ENCODE data around the gene SUCLA2.
A peak's percentile ranks its signal among the peaks of the same experiment; 100 is the strongest.
"Not testable (repeated sequence)": the region's sequence is repeated elsewhere in the genome, so short reads cannot be mapped to it uniquely, and the experiment has no call there.

The SUCLA2 gene

DNA sequence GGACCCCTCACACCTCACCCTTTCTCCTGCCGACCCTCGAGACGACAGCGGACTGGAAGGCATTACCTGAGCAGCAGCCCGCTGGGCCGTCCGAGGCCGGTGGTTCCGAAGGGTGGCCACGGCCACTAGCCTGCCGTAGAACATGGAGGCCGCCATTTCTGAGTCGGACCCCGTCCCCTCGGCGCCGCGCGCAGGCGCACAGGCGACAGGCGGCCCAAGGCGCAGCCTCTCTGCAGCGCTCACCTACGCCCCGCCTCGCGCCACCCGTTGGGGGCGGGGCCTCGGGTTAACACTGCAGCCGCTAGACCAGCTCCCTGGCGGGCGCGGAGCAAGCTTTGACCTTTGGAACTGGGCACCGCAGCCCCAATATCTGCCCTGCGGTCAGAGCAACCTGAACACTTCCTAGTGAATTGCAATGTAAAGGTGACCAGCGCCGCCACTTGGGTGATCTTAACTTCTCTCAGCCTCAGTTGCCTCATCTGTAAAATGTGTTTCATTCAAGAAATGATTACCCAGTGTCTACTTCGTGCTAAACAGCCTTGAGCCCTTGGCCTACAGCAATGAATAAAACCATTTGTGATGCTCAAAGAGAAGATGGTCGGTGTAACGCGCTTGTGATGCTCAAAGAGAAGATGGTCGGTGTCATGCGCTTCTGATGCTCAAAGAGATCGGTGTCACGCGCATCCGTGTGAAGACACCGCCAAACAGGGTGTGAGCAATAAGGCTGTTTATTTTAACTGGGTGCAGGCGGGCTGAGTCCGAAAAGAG lies at the start of gene SUCLA2:
SUCLA2 (minus strand) TSS at position 160 of the 768 bp plus-strand sequence; CDS start at position 156, 4 bp downstream.
- peak; percentile 79 to 91 for DNase-seq (ENCODE audit: low read depth in 2 of 2)

- DNase-seq (ENCODE audit: low read depth in 2 of 2) = no peak
Observed at GRCh38 chr13:48050550-48050949, 49.5 kb upstream of the SUCLA2 start.

- DNase-seq (ENCODE audit: low read depth in 2 of 2) = no peak
Observed at GRCh38 chr13:48043789-48044503, 42.9 kb upstream of the SUCLA2 start.

DNA sequence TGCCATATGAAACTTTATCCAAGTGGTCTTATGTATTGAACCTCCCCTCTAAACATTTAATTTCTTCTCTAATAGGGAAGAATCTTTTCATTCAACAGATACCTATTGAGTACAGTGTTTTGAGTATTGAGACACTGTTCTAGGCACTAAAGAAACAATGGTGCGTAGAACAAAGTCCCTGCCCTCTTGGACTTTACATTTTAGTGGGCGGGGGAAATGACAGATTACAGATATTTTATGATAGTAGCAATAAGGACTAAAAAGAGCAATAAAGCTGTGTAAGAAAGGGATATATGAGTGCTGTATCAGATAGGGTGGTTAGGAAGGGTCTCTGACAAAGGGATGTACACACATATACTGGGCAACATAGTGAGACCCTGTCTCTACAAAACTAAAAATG lies 41.8 kb upstream of the SUCLA2 start:
- DNase-seq (ENCODE audit: low read depth in 2 of 2) = no peak

DNA sequence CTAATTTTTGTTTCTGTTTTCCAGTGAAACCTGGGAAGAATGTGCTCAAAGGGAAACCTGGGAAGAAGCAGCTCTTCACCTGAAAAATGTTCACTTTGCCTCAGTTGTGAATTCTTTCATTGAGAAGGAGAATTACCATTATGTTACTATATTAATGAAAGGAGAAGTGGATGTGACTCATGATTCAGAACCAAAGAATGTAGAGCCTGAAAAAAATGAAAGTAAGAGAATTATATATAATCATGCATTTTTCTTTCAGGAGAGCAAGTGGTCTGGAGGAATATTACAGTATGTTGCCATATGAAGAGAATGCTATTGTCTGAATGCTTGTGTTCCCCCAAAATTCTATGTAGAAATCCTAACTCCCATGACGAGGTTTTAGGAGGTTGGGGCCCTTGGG lies 39.8 kb upstream of the SUCLA2 start:
- no peak for DNase-seq (ENCODE audit: low read depth in 2 of 2)

DNA sequence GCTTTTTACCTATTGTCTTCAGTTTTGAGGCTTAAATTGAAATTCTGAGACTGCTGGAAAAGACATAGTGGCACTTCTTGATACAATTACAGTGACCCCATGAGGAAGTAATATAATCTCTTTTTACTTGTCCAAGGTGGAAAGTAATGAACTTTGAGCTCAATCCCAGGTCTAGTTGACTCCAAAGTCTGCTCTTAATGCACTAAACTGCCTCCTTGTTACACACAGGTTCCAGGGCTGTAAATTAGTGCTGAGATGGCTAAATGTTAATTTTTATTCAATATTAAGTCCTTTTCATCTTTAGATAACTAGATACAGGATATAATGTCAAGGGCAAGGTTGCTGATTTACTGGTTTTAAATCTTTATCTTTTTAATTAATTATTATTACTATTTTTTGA lies 39.0 kb upstream of the SUCLA2 start:
- DNase-seq (ENCODE audit: low read depth in 2 of 2) = no peak

DNA sequence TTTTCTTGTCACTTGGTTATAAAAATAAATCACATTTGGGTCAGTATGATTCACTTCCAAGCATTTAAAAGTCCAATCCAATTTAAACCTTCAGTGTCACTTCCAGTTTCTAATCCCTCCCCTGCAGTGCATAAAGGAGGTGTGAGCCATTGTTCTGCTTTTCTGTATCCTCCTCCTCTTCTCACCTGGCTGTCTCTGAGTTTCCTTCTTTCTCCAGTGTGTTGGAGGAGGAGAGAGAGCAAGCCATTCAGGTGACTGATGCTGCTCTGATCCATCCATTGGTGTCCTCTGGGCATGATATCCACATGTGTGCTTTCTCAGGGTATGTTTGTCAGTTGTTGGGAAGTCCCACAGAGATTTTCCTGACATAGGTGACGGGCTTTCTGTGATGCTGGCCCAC lies 37.7 kb upstream of the SUCLA2 start:
- DNase-seq (ENCODE audit: low read depth in 2 of 2) = no peak

DNA sequence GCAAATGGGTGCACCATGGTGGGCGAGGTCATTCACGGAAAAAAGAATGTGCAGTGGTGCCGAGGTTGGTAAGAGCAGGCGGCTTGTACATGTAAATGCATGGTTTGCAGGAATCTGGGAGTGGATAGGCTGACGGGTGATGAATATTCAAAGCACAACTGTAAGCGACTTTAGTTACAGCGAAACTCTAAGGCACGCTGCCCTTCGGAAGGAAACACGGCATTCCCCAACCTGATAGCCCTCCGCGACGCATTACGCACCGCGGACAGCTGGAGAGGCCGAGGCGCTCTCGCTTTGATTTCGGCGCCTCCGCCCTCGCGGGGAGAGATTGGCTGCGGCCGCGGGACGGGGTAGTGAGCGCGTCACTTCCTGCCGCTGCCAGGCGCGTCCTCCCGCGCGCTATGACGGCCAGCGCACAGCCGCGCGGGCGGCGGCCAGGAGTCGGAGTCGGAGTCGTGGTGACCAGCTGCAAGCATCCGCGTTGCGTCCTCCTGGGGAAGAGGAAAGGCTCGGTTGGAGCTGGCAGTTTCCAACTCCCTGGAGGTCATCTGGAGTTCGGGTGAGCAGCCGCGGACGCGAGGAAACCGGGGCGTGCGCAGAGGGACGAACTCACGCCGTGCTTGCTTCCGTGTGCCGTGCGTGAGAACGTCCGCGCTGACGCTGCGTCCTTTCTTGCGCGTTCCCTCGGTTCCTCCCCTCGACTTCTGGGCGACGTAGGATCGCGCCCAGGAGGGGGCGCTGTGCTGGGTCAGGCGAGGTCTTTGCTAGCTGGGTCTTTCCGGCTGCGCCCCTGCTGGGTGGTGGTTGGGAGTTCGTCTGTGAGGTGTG lies 36.5 kb upstream of the SUCLA2 start, which contains the start of gene NUDT15:
NUDT15 (plus strand) TSS at position 381 of the 828 bp plus-strand sequence; CDS start at position 402, 21 bp downstream.
- DNase-seq (ENCODE audit: low read depth in 2 of 2) = peak; percentile 86 to 90

DNA sequence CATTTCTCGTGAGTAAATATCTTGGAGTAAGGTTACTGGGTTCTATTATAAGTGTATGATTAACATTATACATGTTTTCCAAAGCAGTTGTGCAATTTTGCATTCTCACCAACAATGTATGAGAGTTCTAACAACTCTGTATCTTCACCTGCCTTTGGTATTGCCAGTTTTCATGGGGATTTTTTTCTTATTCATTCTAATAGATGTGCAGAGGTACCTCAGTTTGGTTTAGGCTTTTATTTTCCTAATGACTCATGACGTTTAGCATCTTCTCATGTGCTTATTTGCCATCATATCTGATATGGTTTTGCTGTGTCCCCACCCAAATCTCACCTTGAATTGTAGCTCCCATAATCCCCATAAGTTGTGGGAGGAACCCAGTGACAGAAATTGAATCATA lies 28.8 kb upstream of the SUCLA2 start:
- DNase-seq (ENCODE audit: low read depth in 2 of 2) = no peak

- DNase-seq (ENCODE audit: low read depth in 2 of 2) = no peak
Observed at GRCh38 chr13:48028066-48028465, 27.0 kb upstream of the SUCLA2 start.

DNA sequence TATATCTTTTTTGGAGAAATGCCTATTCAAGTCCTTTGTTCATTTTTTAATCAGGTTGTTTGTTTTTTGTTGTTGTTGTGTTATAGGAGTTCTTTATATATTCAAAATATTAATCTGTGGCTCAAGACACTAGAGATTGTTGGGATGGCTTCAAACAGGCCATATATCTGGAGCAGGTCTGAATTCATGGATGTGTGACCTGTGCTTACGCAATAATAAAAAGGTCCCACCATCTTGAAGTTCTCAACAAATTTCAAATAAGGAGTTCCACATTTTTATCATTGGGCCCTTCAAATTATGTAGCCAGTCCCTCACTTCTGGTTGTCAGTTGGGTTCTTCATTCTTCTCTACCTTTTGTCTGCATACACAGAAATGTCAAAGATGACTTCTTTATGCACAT lies 18.7 kb upstream of the SUCLA2 start:
- DNase-seq (ENCODE audit: low read depth in 2 of 2) = no peak

GRCh38 chr13:48018637-48019036 lies 17.6 kb upstream of the SUCLA2 start:
- no peak for DNase-seq (ENCODE audit: low read depth in 2 of 2)

GRCh38 chr13:48014359-48014758 lies 13.3 kb upstream of the SUCLA2 start:
- DNase-seq (ENCODE audit: low read depth in 2 of 2) = no peak

DNA sequence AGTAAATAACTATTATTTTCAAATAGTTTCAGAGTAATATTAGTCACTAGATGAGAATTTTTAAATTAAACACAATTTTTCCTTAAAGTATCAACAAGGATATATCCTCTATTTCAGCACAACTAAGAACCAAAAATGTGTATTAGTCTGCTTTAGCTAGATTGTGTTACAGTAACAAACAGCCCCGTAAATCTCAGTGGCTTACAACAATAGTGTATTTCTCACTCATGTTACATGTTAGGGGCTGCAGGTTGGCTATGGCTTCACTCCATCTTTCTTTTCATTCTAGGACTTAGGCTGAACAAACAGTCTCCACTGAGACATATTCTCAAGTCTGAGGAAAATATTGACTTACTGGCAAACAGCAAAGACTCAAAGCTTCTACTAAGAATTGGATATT lies 11.6 kb upstream of the SUCLA2 start:
- no peak for DNase-seq (ENCODE audit: low read depth in 2 of 2)

DNA sequence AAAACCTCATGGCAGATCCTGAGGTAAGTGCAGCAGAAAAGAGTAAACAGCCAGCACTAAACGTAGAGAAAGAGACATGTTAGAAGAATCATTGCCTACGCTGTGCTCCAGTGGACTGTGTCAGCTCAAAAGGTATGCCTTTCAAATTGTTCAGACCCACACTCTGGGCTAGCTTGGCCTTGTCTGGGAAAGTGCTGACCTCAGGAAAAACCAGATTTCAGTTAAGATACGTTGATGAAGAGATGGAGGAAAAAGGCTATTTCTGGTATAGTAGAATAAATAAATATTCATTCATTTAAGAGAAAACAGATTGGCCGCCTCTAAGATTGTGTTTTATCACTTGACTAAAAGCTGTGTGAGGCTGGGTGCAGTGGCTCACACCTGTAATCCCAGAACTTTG lies 9.6 kb upstream of the SUCLA2 start:
- no peak for DNase-seq (ENCODE audit: low read depth in 2 of 2)

- DNase-seq (ENCODE audit: low read depth in 2 of 2) = no peak
Observed at GRCh38 chr13:48009284-48009683, 8.2 kb upstream of the SUCLA2 start.

DNA sequence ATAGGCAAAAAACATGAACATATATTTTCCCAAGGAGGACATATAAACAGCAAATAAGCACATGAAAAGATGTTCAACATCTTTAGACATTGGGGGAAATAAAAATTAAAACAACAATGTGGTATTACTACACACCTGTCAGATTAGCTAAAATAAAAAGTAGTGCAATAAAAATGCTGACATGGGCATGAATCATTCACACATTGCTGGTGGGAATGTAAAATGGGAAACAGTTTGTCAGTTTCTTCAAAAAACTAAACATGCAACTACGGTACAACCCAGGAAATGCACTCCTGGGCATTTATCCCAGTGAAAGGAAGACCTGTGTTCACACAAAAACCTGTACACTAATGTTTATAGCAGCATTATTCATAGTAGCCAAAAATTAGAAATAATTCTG lies 5.3 kb upstream of the SUCLA2 start:
- DNase-seq (ENCODE audit: low read depth in 2 of 2) = no peak

DNA sequence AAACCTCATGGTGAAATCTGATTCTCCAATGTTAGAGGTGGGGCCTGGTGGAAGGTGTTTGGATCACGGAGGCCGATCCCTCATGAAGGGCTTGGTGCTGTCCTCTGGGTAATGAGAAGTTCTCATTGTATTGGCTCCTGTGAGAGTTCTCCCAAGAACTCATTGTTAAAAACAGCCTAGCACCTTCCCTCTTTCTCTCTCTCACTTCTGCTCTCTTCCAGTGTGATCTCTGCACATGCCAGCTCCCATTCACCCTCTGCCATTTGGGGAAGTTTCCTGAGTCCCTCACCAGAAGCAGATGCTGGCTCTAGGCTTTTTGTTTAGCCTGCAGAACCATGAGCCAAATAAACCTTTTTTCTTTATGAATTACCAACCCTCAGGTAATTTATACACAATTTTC lies 3.1 kb upstream of the SUCLA2 start:
- no peak for DNase-seq (ENCODE audit: low read depth in 2 of 2)

GRCh38 chr13:48001999-48002398 lies 926 bp upstream of the SUCLA2 start:
- not testable (repeated sequence) for DNase-seq (ENCODE audit: low read depth in 2 of 2)

DNA sequence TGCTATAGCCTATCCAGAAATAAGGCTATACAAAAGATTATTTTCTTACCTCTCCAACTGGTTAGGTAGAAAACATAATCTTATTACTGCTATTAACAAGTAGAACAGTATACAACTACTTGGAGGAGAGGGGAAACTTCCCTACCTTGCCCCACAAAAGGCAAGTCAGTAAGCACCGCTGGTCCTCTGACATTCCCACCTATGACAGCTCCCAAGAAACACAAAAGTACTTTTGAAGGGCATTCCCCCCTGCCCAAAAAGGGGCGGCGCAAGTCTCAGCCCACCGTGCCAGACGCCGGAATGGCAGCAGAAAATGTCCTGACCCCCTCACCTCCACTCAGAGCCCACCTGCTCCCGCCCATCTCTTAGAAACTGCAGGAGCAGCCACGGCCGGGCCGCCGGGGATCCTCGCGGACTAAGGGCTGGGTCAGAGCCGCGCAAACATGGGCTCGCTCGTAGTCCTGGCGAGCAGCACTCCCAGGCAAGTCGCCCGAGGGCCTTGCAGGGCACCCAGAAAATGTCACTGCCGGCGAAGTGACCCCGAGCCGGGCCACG lies 437 bp downstream of the SUCLA2 start:
- no peak for DNase-seq (ENCODE audit: low read depth in 2 of 2)

DNA sequence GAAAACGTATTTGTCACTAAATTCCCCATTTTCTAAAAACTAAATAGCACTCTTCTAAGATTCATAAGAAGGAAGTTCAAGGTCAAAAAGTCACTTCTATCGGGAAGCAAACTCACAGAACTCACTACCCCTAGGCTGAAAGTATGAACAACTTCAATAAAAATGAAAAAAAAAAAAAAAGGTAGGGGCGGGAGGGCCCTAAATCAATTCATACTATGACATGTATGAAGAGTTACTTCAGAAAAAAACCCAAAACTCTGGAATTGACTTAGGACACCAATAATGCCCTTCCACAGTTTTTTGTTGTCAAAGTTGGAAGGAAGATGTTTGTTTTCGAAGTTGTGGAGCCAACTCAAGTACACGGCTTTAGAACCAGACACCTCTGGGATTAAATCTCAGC lies 1.1 kb downstream of the SUCLA2 start:
- DNase-seq (ENCODE audit: low read depth in 2 of 2) = no peak

- DNase-seq (ENCODE audit: low read depth in 2 of 2) = no peak
Observed at GRCh38 chr13:47997384-47997783, 3.7 kb downstream of the SUCLA2 start.

All from stimulated activated CD4-positive, alpha-beta T cell treated with anti-CD3 and anti-CD28 coated beads, Interleukin-12 subunit alpha, Interleukin-12 subunit beta, amount 100 ng/mL, for 24 hours (primary cell).